GM12891 (cell line): ENCODE measurements around the gene TM2D3.

ENCODE experiments used
- PAX5 ChIP-seq: IDR thresholded peaks from 2 replicates; pipeline ENCODE4 v1.6.1; 2011; ENCODE audit warnings: low read length, moderate library complexity, mild to moderate bottlenecking; ENCODE audit not compliant: insufficient read depth, severe bottlenecking
- POLR2A ChIP-seq: IDR thresholded peaks from 2 replicates; pipeline ENCODE4 v1.6.1; 2011; ENCODE audit warnings: low read depth, low read length, control low read depth
- POLR2AphosphoS5 ChIP-seq: IDR thresholded peaks from 2 replicates; pipeline ENCODE4 v1.6.1; 2011; ENCODE audit warnings: low read depth, low read length, control low read depth
- SPI1 ChIP-seq: IDR thresholded peaks from 2 replicates; pipeline ENCODE4 v1.6.1; 2011; ENCODE audit warnings: low read depth, low read length, control low read depth

DNA sequence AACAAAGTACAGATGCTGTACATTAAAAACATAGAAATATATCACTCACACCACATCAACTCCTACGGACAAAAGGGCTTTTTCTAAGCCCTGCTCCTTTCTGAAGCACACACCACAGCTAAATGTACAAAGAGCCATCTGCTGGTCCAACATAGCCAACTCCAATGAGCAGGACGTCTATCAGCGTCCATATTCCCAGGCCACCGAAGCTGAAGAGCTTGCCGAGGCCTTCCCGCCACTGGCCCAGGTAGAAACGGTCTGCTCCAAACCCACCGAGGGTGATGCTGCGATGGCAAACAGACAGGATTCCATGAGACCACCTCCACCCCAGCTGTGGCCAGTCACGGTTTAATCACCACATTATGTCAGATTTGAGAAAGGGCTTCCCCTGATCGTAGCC is 9.8 kb downstream of the TM2D3 start:
- TF ChIP-seq POLR2AphosphoS5: no peak
- TF ChIP-seq POLR2A: no peak
- TF ChIP-seq PAX5: no peak
- no peak for TF ChIP-seq SPI1
